H9 (cell line): ENCODE measurements around the gene DCANP1. TPM values are rescaled to one million over a fixed set of nuclear protein-coding genes. Genes with fewer than 3 reads are reported as not detected.

Source experiments
- DNase-seq: peaks from one replicate; pipeline ENCODE4 v3.0.0-alpha.2; 2017
- H2AFZ ChIP-seq: one replicate; pipeline ENCODE4 v1.6.1; 2013; ENCODE audit warnings: mild to moderate bottlenecking, low read length, control low read depth, moderate library complexity
- H2AK5ac ChIP-seq: 2 replicates; pipeline ENCODE4 v1.6.1; 2013; ENCODE audit warnings: low read length, control low read depth, mixed read lengths; ENCODE audit not compliant: insufficient read length
- H2BK120ac ChIP-seq: one replicate; pipeline ENCODE4 v1.6.1; 2013; ENCODE audit warnings: low read depth, mild to moderate bottlenecking, low read length, control low read depth, inconsistent platforms; ENCODE audit not compliant: poor library complexity, severe bottlenecking
- H2BK12ac ChIP-seq: 2 replicates; pipeline ENCODE4 v1.6.1; 2013; ENCODE audit warnings: low read length, control low read depth, mixed read lengths, low read depth; ENCODE audit not compliant: insufficient read length
- H2BK15ac ChIP-seq: 2 replicates; pipeline ENCODE4 v1.6.1; 2013; ENCODE audit warnings: low read depth, low read length, control low read depth
- H2BK20ac ChIP-seq: one replicate; pipeline ENCODE4 v1.6.1; 2013; ENCODE audit warnings: low read depth, mild to moderate bottlenecking, low read length, control low read depth, inconsistent platforms; ENCODE audit not compliant: poor library complexity, severe bottlenecking
- H2BK5ac ChIP-seq: 2 replicates; pipeline ENCODE4 v1.6.1; 2013; ENCODE audit warnings: low read length, control low read depth, mixed read lengths; ENCODE audit not compliant: insufficient read length
- H3K14ac ChIP-seq: 2 replicates; pipeline ENCODE4 v1.6.1; 2013; ENCODE audit warnings: low read length, control low read depth; ENCODE audit not compliant: insufficient read depth
- H3K18ac ChIP-seq: 2 replicates; pipeline ENCODE4 v1.6.1; 2013; ENCODE audit warnings: low read depth, mild to moderate bottlenecking, mixed read lengths, low read length, control low read depth; ENCODE audit not compliant: insufficient read length
- H3K23ac ChIP-seq: 2 replicates; pipeline ENCODE4 v1.6.1; 2013; ENCODE audit warnings: low read length, control low read depth, mixed read lengths, low read depth; ENCODE audit not compliant: insufficient read length
- H3K23me2 ChIP-seq: 2 replicates; pipeline ENCODE4 v1.6.1; 2013; ENCODE audit warnings: low read depth, mild to moderate bottlenecking, mixed read lengths, low read length, control low read depth; ENCODE audit not compliant: insufficient read length, poor library complexity, severe bottlenecking
- H3K27ac ChIP-seq: 2 replicates; pipeline ENCODE4 v1.5.1; 2013; ENCODE audit warnings: low read length, control low read depth, mixed read lengths, low read depth; ENCODE audit not compliant: insufficient read length
- H3K27me3 ChIP-seq: 2 replicates; pipeline ENCODE4 v1.6.1; 2013; ENCODE audit warnings: low read length, control low read depth, inconsistent platforms; ENCODE audit not compliant: insufficient read depth
- H3K4ac ChIP-seq: 2 replicates; pipeline ENCODE4 v1.6.1; 2013; ENCODE audit warnings: low read depth, mild to moderate bottlenecking, control low read depth, inconsistent platforms, low read length, moderate library complexity
- H3K4me1 ChIP-seq: 2 replicates; pipeline ENCODE4 v1.6.1; 2013; ENCODE audit warnings: low read length, control low read depth, inconsistent platforms; ENCODE audit not compliant: insufficient read depth
- H3K4me2 ChIP-seq: 2 replicates; pipeline ENCODE4 v1.6.1; 2013; ENCODE audit warnings: low read length, control low read depth, mixed read lengths; ENCODE audit not compliant: insufficient read length, insufficient read depth
- H3K56ac ChIP-seq: 2 replicates; pipeline ENCODE4 v1.6.1; 2013; ENCODE audit warnings: low read depth, mild to moderate bottlenecking, mixed read lengths, low read length, control low read depth; ENCODE audit not compliant: insufficient read length
- H3K79me1 ChIP-seq: 2 replicates; pipeline ENCODE4 v1.6.1; 2013; ENCODE audit warnings: low read depth, mild to moderate bottlenecking, moderate library complexity, low read length, control low read depth, inconsistent platforms; ENCODE audit not compliant: insufficient read depth, poor library complexity, severe bottlenecking
- H3K79me2 ChIP-seq: 2 replicates; pipeline ENCODE4 v1.6.1; 2013; ENCODE audit warnings: low read length, control low read depth, inconsistent platforms; ENCODE audit not compliant: insufficient read depth
- H3K9ac ChIP-seq: 2 replicates; pipeline ENCODE4 v1.6.1; 2013; ENCODE audit warnings: low read length, control low read depth, mixed read lengths; ENCODE audit not compliant: insufficient read length; ENCODE audit errors: extremely low read depth
- H3K9me3 ChIP-seq: one replicate; pipeline ENCODE4 v1.6.1; 2013; ENCODE audit warnings: low read depth, low read length, inconsistent platforms; ENCODE audit not compliant: control insufficient read depth
- H3T11ph ChIP-seq: one replicate; pipeline ENCODE4 v1.6.1; 2013; ENCODE audit warnings: mild to moderate bottlenecking, low read length, control low read depth, inconsistent platforms
- H4K20me1 ChIP-seq: one replicate; pipeline ENCODE4 v1.6.1; 2013; ENCODE audit not compliant: control insufficient read depth, insufficient read length, insufficient read depth
- H4K5ac ChIP-seq: 2 replicates; pipeline ENCODE4 v1.6.1; 2013; ENCODE audit warnings: low read depth, mild to moderate bottlenecking, mixed read lengths, low read length, control low read depth; ENCODE audit not compliant: insufficient read length
- H4K8ac ChIP-seq: replicated peaks from 2 replicates; pipeline ENCODE4 v1.6.1; 2013; ENCODE audit warnings: low read length, control low read depth, mixed read lengths, low read depth; ENCODE audit not compliant: insufficient read length
- H4K91ac ChIP-seq: 2 replicates; pipeline ENCODE4 v1.6.1; 2013; ENCODE audit warnings: low read depth, mild to moderate bottlenecking, moderate library complexity, mixed read lengths, low read length, control low read depth; ENCODE audit not compliant: insufficient read length
- H3K27ac Mint-ChIP-seq, 3 experiments: 2 replicates in 2 of 3; 3 replicates in 1 of 3; pipeline ENCODE4 v1.8.0; 2020 to 2021; ENCODE audit warnings: mixed read lengths in 3 of 3, mild to moderate bottlenecking in 1 of 3, moderate library complexity in 1 of 3
- H3K27me3 Mint-ChIP-seq: 2 replicates; pipeline ENCODE4 v1.8.0; 2021; ENCODE audit warnings: low read depth, mild to moderate bottlenecking, moderate library complexity, mixed read lengths
- H3K36me3 Mint-ChIP-seq, 3 experiments: 2 replicates in 2 of 3; 3 replicates in 1 of 3; pipeline ENCODE4 v1.8.0; 2020 to 2021; ENCODE audit warnings: low read depth in 3 of 3, mixed read lengths in 3 of 3; ENCODE audit not compliant: insufficient read depth in 1 of 3
- H3K4me1 Mint-ChIP-seq, 2 experiments: 2 replicates each; pipeline ENCODE4 v1.8.0; 2020; ENCODE audit warnings: mixed read lengths in 2 of 2
- H3K4me3 Mint-ChIP-seq, 2 experiments: 2 replicates in 1 of 2; 3 replicates in 1 of 2; pipeline ENCODE4 v1.8.0; 2020 to 2021; ENCODE audit warnings: mild to moderate bottlenecking in 2 of 2, mixed read lengths in 2 of 2, moderate library complexity in 1 of 2
- H3K9me3 Mint-ChIP-seq, 2 experiments: 2 replicates in 1 of 2; 3 replicates in 1 of 2; pipeline ENCODE4 v1.8.0; 2020; ENCODE audit warnings: mild to moderate bottlenecking in 2 of 2, mixed read lengths in 2 of 2, moderate library complexity in 1 of 2
- CTCF ChIP-seq: fragments of 200-600 bp; sonication (generic); conservative IDR thresholded peaks from 3 replicates; pipeline ENCODE4 v1.8.0; 2021; ENCODE audit warnings: antibody characterized with exemption, mild to moderate bottlenecking
- WGBS: extraction: QIAGEN DNeasy Blood & Tissue Kit; methylation state at CpG from one replicate; pipeline ENCODE4 v1.1.7; 2013; ENCODE audit warnings: missing lambda C conversion rate, low lambda C conversion rate, mixed read lengths; ENCODE audit not compliant: insufficient read length; ENCODE audit errors: extremely low coverage; 5-methylcytosine and 5-hydroxymethylcytosine counted together
- total RNA-seq: library from RNA; stranded (reverse); gene quantifications from 2 replicates; pipeline ENCODE4 v1.2.1, GENCODE V29; 2021

Gene DCANP1
- total RNA-seq, 1 experiment from 2014 or later, result not detected

GRCh38 chr5:135488727-135489465 lies 41.7 kb upstream of the DCANP1 start:
- H3K79me1 ChIP-seq, result no peaks in the 10 kb centered on the region
- no peaks in the 10 kb centered on the region for H3K9me3 ChIP-seq
- H3K4ac ChIP-seq, result no peak overlapping the region
- no peak overlapping the region for H4K5ac ChIP-seq
- no peak for TF ChIP-seq CTCF
- no peak overlapping the region for H2BK20ac ChIP-seq
- H2BK5ac ChIP-seq, result no peak overlapping the region
- DNase-seq, result peak; percentile 91
- no CpG with 5 or more reads among the region's 44 CpGs for WGBS
- H3K27me3 Mint-ChIP-seq, result no peaks in the 10 kb centered on the region
- H2BK120ac ChIP-seq, result no peak overlapping the region
- H3K27me3 ChIP-seq, result peaks cover 83% of the 10 kb centered on the region
- H3K4me2 ChIP-seq, result peak overlapping the region; percentile 46
- H4K91ac ChIP-seq, result no peak overlapping the region
- H3K56ac ChIP-seq, result no peak overlapping the region
- H3K9ac ChIP-seq, result no peak overlapping the region
- no peak overlapping the region for H2AFZ ChIP-seq
- no peak overlapping the region for H3T11ph ChIP-seq
- H3K14ac ChIP-seq, result no peak overlapping the region
- H2AK5ac ChIP-seq, result no peak overlapping the region
- no peak overlapping the region for H3K23ac ChIP-seq
- H3K4me1 Mint-ChIP-seq, result peaks cover 50 to 62% of the 10 kb centered on the region in 2 experiments
- no peak overlapping the region for H2BK15ac ChIP-seq
- no peak overlapping the region for H3K27ac Mint-ChIP-seq
- H3K9me3 Mint-ChIP-seq, result peaks cover 2 to 3% of the 10 kb centered on the region in 2 experiments; a peak in 1 of 5 replicates
- no peak overlapping the region for H3K18ac ChIP-seq
- peak overlapping the region; percentile 52 to 84; a peak in 4 of 5 replicates for H3K4me3 Mint-ChIP-seq
- no peaks in the 10 kb centered on the region for H4K20me1 ChIP-seq
- H2BK12ac ChIP-seq, result no peak overlapping the region
- peaks cover 2% of the 10 kb centered on the region; the same call in 1 of the 2 replicates for H3K4me1 ChIP-seq
- H3K27ac ChIP-seq, result no peak overlapping the region
- H3K36me3 Mint-ChIP-seq, result 0 out of 7 replicates have a peak, but pooled peaks cover 0 to 2% (median 0%) of the 10 kb centered on the region in 3 experiments
- H4K8ac ChIP-seq, result no peak overlapping the region
- H3K79me2 ChIP-seq, result no peaks in the 10 kb centered on the region
- peaks cover 24% of the 10 kb centered on the region for H3K23me2 ChIP-seq
